Medulla oblongata (tissue), 1 donor: ENCODE data around the gene KPNB1.
A peak's percentile ranks its signal among the peaks of the same experiment; 100 is the strongest.

Experiments used
- DNase-seq: peaks from one replicate; pipeline ENCODE4 v3.0.0-alpha.2; 2015; ENCODE audit errors: extremely low spot score

The KPNB1 gene

GRCh38 chr17:47696717-47697642 is 47.3 kb downstream of the KPNB1 start:
- DNase-seq: no peak

DNA sequence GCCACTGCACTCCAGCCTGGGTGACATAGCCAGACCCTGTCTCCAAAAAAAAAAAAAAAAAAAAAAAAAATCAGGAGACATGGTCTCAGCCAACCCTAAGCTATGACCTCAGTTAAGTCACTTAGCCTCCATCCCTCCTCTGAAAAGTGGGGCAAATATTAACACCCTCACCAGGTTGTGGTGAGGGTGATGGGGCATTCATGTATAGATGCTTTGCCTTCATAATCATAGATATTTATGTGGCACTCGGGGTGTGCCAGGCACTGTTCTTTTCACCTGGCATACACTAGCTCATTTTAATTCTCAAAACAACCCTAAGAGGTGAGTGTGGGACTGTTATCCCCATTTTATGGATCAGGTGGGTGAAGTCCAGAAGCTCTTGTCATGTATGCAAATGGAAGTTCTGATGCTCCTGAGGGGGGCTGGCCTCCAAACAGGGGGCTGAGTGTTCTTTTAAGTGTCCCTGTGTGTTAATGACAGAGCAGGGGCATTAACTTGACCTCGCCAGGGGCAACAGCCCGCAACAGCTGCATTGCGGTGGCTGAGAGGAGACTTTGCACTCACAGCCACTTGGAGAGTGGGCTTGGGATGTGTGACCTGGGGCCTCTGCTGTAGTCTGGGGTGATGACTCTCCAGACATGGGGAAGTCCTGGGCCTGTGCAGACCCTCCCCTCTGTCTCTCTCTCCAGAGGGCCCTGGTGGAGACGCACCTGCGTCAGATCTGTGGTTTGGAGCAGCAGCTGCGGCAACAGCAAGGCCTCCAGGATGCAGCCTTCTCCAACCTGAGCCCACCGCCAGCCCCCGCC is 48.4 kb downstream of the KPNB1 start:
- no peak for DNase-seq

GRCh38 chr17:47698749-47699535 is 49.2 kb downstream of the KPNB1 start:
- peak; percentile 50 for DNase-seq

GRCh38 chr17:47699536-47699840 is 49.8 kb downstream of the KPNB1 start:
- no peak for DNase-seq

- no peak for DNase-seq
Measured at GRCh38 chr17:47700471-47701449, 51.0 kb downstream of the KPNB1 start.

DNA sequence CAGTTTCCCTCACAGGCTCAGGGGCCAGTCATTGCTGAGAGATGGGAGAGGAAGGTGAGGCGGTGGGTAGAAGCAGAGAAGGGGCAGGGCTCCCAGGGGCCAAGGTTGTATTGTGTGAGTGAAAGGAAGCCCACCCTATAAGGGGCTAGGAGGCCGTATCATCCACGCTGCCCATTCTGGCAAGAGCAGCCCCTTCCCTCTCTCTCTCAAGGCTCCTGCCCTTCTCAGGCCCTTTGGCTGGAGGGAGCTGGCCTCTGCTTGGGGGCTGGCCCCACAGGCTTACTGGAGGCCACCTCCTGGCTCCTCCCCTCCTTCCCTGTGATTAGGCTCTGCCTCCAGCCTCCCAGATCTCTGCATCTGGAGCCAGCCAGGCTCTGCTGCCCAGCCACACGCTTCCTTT is 51.9 kb downstream of the KPNB1 start:
- no peak for DNase-seq

GRCh38 chr17:47702391-47702995 is 52.8 kb downstream of the KPNB1 start:
- DNase-seq: no peak

GRCh38 chr17:47703191-47703591 is 53.5 kb downstream of the KPNB1 start:
- no peak for DNase-seq

GRCh38 chr17:47703671-47704070 is 54.0 kb downstream of the KPNB1 start:
- no peak for DNase-seq

- DNase-seq: no peak
Measured at GRCh38 chr17:47704116-47704515, 54.4 kb downstream of the KPNB1 start.

DNA sequence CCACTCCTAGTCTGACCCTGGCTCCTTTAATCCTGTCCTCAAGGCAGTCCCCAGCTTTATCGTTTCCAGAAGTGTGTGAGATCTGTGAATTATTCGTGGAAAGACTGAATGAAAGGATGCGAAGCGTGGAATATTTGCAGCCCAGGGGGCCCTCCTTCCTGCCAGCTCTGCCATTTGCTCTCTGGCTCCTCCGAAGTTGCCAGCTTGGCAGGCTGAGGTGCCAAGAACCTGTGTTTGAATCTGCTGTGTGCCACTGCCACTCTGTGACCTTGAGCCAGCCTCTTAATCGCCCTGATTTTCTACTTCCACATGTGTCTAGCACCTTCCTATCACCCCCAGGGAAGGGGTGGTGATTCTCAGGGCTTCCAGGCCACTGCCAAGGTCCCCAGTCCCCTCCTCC is 55.0 kb downstream of the KPNB1 start:
- DNase-seq: no peak

DNA sequence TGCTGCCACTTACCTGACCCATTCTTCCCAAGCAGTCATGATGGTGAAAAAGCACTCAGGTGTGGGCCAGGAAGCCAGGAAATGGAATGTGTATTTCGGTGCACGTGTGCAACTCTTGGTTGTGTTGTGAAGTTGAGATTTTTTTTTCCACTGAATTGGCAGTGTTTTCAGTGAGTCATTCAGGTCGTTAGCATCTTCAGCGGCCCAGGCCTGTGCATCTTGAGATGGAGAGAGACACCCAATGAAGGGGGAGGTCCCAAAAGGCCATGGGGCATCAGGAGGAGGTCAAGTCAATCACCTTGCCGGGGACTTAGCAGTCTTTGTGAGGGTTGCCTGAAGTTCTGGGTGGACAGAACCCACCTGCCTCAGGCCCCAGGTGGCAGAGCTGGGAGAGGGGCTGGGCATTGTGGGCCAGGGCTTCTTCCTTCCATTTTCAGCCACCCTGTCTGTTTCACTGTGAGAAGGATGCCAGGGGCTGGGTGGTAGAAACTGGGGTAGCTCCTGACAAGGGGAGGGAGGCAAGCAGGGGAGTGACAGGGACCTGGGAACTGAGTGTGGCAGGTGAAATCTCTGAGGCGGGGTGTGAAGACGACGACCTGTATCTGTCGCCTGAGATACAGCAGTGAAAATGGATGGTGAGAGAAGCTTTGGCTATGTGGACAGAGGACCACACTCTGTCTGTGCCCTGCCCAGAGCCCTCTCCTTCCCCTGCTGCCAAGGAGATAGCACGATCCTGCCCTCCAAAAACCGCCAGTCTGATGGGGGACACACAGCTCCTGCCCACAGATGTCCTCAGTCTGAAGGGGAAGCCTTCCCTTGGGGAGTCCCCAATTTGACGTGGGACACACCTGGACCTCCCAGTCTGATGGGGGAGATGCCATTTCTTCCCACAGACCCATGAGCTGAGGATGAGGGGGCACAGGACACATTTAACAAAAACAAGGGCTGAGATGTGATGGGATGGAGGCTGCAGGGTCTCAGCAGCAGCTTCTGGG is 56.1 kb downstream of the KPNB1 start:
- no peak for DNase-seq

- peak; percentile 82 for DNase-seq
Measured at GRCh38 chr17:47707056-47707804, 57.5 kb downstream of the KPNB1 start.

DNA sequence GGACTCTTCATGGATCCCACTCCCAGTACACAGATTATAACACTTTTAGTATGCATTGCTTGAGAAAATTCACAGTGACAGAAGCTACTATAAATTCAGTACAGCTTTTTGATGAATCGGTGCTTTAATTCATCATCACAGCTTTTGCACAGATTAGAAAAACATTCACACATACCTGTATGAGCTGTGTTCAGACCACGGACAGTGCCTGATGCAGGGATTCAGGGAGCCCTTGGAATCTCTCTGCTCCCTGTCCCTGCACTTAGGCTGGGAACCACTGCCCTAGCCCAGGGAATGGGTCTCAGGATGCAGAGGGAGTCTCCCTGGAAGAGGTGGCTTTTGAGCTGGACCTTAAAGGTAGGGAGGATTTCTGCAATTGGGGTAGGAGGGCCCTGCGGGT is 58.2 kb downstream of the KPNB1 start:
- no peak for DNase-seq

DNA sequence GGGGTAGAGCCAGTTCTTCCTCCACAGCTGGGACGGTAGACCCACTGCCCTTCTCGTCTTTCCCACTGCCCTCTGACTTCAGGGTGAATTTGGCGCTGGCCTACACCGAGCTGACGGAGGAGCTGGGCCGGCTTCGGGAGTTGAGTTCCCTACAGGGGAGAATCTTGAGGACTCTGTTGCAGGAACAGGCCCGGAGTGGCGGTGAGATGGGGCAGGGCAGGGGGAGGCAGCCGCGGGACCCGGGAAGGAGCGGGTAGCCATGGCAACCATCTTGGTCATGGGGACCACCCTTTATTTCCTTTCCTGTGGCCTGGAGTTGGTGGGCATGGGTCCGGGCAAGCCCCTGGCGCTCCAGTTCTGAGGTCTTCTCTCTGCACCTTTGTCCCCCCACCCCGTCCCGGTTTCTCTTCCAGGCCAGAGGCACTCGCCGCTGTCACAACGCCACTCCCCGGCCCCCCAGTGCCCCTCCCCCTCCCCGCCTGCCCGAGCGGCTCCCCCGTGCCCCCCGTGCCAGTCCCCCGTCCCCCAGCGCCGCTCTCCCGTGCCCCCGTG is 58.7 kb downstream of the KPNB1 start:
- no peak for DNase-seq

GRCh38 chr17:47708864-47709541 is 59.3 kb downstream of the KPNB1 start:
- peak; percentile 10 for DNase-seq

DNA sequence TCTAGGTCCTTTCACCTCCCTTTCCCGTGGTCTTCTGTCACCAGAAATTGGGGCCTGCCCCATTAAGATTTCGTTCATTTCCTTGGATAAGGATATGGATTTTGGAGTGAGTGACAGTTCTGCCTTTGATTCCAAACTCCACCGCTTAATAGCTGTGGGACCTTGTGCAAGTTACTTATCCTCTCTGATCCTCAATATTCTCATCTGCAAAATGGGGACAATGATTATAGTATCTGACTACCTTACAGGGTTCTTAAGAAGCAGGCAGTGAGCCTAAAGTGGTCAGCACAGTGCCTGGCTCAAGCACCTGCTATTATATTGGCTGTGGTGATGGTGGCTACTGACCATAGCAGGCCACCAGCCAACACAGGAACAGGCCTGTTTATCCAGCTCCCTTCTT is 59.9 kb downstream of the KPNB1 start:
- no peak for DNase-seq
